HepG2 (cell line): ENCODE results near the gene FIBCD1. TPM values are rescaled to one million over a fixed set of nuclear protein-coding genes. Genes with fewer than 3 reads are reported as not detected.
"Not testable (repeated sequence)": the region's sequence is repeated elsewhere in the genome, so short reads cannot be mapped to it uniquely, and the experiment has no call there.

Experiments
- ATAC-seq: fragments of 200-7000 bp; cut with Tn5 transposase; 3 replicates; pipeline ENCODE4 v1.9.1; 2020; ENCODE audit warnings: mild to moderate bottlenecking, moderate library complexity
- BruUV-seq: library from RNA; stranded (reverse); fragments of 400-500 nt; replicated peaks from 2 replicates; lab custom pipeline; 2021; lab: Mats Ljungman, UMichigan
- CTCF ChIA-PET: fragments of 300-600 bp; formaldehyde crosslinking; extraction: SDS; loops from one replicate; lab custom pipeline; 2021; ENCODE audit warnings: low total read pairs, inconsistent platforms, low intra/inter-chr PET ratio; lab: Yijun Ruan, JAX
- POLR2A ChIA-PET: fragments of 350-600 bp; sonication (Branson Sonifier 250); formaldehyde crosslinking; loops from one replicate; lab custom pipeline; 2020; ENCODE audit warnings: antibody characterized with exemption, inconsistent platforms; lab: Yijun Ruan, JAX
- DNase-seq: peaks from one replicate; pipeline ENCODE4 v3.0.0-alpha.2; 2015; ENCODE audit warnings: low spot score
- FAIRE-seq: peaks from 3 replicates; lab custom pipeline; 2011; peaks lifted over from hg19 to GRCh38; lab: Jason Lieb, UNC
- H2AFZ ChIP-seq: one replicate; pipeline ENCODE4 v1.6.1; 2011; ENCODE audit warnings: low read length, inconsistent platforms
- H3K27ac ChIP-seq: fragments of 300-600 bp; 3 replicates; pipeline ENCODE4 v1.8.0; 2011; ENCODE audit warnings: mixed run types, mild to moderate bottlenecking, mixed read lengths, low read length, inconsistent platforms; ENCODE audit not compliant: insufficient read depth; ENCODE audit errors: extremely low read length
- H3K27me3 ChIP-seq, 2 experiments: fragments of 200-600 bp in 1 of 2; 2 replicates in 1 of 2; 3 replicates in 1 of 2; pipeline versions ENCODE4 v1.6.0 to v1.8.0; 2011; ENCODE audit warnings: low read length in 2 of 2, mild to moderate bottlenecking in 2 of 2, moderate library complexity in 2 of 2, inconsistent platforms in 1 of 2; ENCODE audit not compliant: insufficient read depth in 2 of 2, control insufficient read depth in 1 of 2
- H3K36me3 ChIP-seq, 2 experiments: fragments of 200-600 bp in 1 of 2; replicated peaks in 1 of 2; 2 replicates in 1 of 2; 3 replicates in 1 of 2; pipeline versions ENCODE4 v1.5.1 to v1.8.0; 2011; ENCODE audit warnings: low read length in 2 of 2, inconsistent platforms in 1 of 2; ENCODE audit not compliant: insufficient read depth in 2 of 2, control insufficient read depth in 1 of 2
- H3K4me1 ChIP-seq: 2 replicates; pipeline ENCODE4 v1.5.1; 2012; ENCODE audit warnings: low read length, inconsistent platforms; ENCODE audit not compliant: insufficient read depth
- H3K4me2 ChIP-seq: 2 replicates; pipeline ENCODE4 v1.6.0; 2011; ENCODE audit warnings: low read depth, low read length, inconsistent platforms
- H3K4me3 ChIP-seq, 3 experiments: fragments of 200-600 bp in 1 of 3; sonication (generic), shearing (Covaris generic) in 1 of 3; replicated peaks in 1 of 3; 2 replicates each; pipeline ENCODE4 v1.5.1; 2011 to 2016; ENCODE audit warnings: low read length in 3 of 3, inconsistent platforms in 2 of 3, low read depth in 2 of 3, mild to moderate bottlenecking in 2 of 3, control low read depth in 1 of 3, mixed read lengths in 1 of 3; ENCODE audit not compliant: insufficient read depth in 1 of 3
- H3K79me2 ChIP-seq: one replicate; pipeline ENCODE4 v1.6.1; 2011; ENCODE audit warnings: low read length, inconsistent platforms; ENCODE audit not compliant: insufficient read depth
- H3K9ac ChIP-seq: 2 replicates; pipeline ENCODE4 v1.6.0; 2011; ENCODE audit warnings: mild to moderate bottlenecking, low read depth, low read length, inconsistent platforms; ENCODE audit not compliant: insufficient read depth
- H3K9me3 ChIP-seq: 2 replicates; pipeline ENCODE4 v1.5.1; 2012; ENCODE audit warnings: mild to moderate bottlenecking, low read length
- H4K20me1 ChIP-seq: 2 replicates; pipeline ENCODE4 v1.6.0; 2011; ENCODE audit warnings: inconsistent platforms, mild to moderate bottlenecking, low read length, moderate library complexity; ENCODE audit not compliant: insufficient read depth
- NFYB ChIP-seq: sonication (generic); formaldehyde crosslinking; IDR thresholded peaks from 2 replicates; pipeline ENCODE4 v1.4.0; 2020; ENCODE audit warnings: missing genetic modification reagents
- NFYC ChIP-seq: IDR thresholded peaks from 2 replicates; pipeline ENCODE4 v1.6.1; 2016; ENCODE audit warnings: missing genetic modification reagents, missing compliant biosample characterization
- WGBS: methylation state at CpG from one replicate; pipeline ENCODE4 v1.1.6; 2017; ENCODE audit warnings: low lambda C conversion rate; 5-methylcytosine and 5-hydroxymethylcytosine counted together
- in situ Hi-C: cut with HindIII; loops from 2 replicates; pipeline ENCODE4 v1.10.0; 2017; ENCODE audit warnings: low pct_unique_long_range_greater_than_20kb; ENCODE audit not compliant: extremely low pct_ligation_motif_present
- intact Hi-C: fragments of 100-400 bp; cut with micrococcal nuclease; formaldehyde crosslinking; loops from one replicate; pipeline ENCODE4 v1.10.0; 2022; ENCODE audit not compliant: unreplicated experiment
- polyA plus RNA-seq, 8 experiments: library from polyadenylated mRNA; depleted of rRNA in 3 of 8; stranded (reverse) in 7 of 8; unstranded in 1 of 8; fragments of >200 nt; fragmentation: Illumina TruSeq in 4 of 8; extraction: Trizol in 4 of 8; gene quantifications; 2 replicates each; pipeline versions ENCODE4 v1.2.1 to v1.2.3, GENCODE V29; 2011 to 2016; ENCODE audit warnings: low read depth in 4 of 8, missing spikeins in 1 of 8, mixed read lengths in 1 of 8; ENCODE audit not compliant: insufficient read depth in 1 of 8
- total RNA-seq, 5 experiments: library from RNA; depleted of rRNA; stranded (reverse); fragments of >200 nt; fragmentation: Illumina TruSeq; extraction: Trizol; gene quantifications; 2 replicates each; pipeline ENCODE4 v1.2.3, GENCODE V29; 2016; ENCODE audit warnings: low read depth in 1 of 5

Gene FIBCD1
- total and polyA plus RNA-seq, 2 of the 13 experiments (the other 11 are each of a cell fraction or from before 2014, with no cell fraction given): 0.55 to 0.89 TPM

- H4K20me1 ChIP-seq, ATAC-seq, H3K9me3 ChIP-seq, BruUV-seq, H3K79me2 ChIP-seq, in situ Hi-C loops, POLR2A ChIA-PET, intact Hi-C loops, H3K27ac ChIP-seq, H3K36me3 ChIP-seq, H3K9ac ChIP-seq, H3K4me2 ChIP-seq, DNase-seq, CTCF ChIA-PET, H3K4me3 ChIP-seq, FAIRE-seq, H2AFZ ChIP-seq: not testable (repeated sequence)
- peaks cover 17 to 85% of the 10 kb centered on the region in 2 experiments; a peak in 4 of 5 replicates for H3K27me3 ChIP-seq
- WGBS: 0% methylated on average over 1 of the region's 1 CpG
- peaks cover 18% of the 10 kb centered on the region for H3K4me1 ChIP-seq
- peak; percentile 60 for TF ChIP-seq NFYC
- peak; percentile 57 for TF ChIP-seq NFYB
Measured at GRCh38 chr9:130910670-130911069, 28.4 kb downstream of the FIBCD1 start.

DNA sequence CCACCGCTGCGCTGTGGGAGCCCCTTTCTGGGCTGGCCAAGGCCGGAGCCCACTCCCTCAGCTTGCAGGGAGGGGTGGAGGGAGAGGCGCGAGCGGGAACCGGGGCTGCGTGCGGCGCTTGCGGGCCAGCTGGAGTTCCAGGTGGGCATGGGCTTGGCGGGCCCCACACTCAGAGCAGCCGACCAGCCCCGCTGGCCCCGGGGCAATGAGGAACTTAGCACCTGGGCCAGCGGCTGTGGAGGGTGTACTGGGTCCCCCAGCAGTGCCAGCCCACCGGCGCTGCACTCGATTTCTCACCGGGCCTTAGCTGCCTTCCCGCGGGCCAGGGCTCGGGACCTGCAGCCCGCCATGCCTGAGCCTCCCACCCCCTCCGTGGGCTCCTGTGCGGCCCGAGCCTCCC lies 29.0 kb downstream of the FIBCD1 start:
- ATAC-seq, CTCF ChIA-PET, H3K9me3 ChIP-seq, H2AFZ ChIP-seq, H3K79me2 ChIP-seq, H4K20me1 ChIP-seq, BruUV-seq, H3K4me2 ChIP-seq, H3K27ac ChIP-seq, H3K36me3 ChIP-seq, intact Hi-C loops, DNase-seq, FAIRE-seq, POLR2A ChIA-PET, in situ Hi-C loops, H3K9ac ChIP-seq, H3K4me3 ChIP-seq: not testable (repeated sequence)
- H3K4me1 ChIP-seq: peaks cover 18% of the 10 kb centered on the region
- peaks cover 21 to 85% of the 10 kb centered on the region in 2 experiments; a peak in 4 of 5 replicates for H3K27me3 ChIP-seq
- WGBS: 94% methylated on average over 7 of the region's 27 CpGs
